Esophagus squamous epithelium (tissue), 4 donors: Measurements from ENCODE around the gene ASGR2.
"Not testable (repeated sequence)": the region's sequence is repeated elsewhere in the genome, so short reads cannot be mapped to it uniquely, and the experiment has no call there.

Experiments
- POLR2A ChIP-seq, 4 donors: fragments of 450-650 bp; IDR thresholded peaks; one replicate each; pipeline ENCODE4 v1.6.1; 2017; ENCODE audit warnings: antibody characterized with exemption in 4 of 4, mild to moderate bottlenecking in 4 of 4, moderate library complexity in 3 of 4
- TF ChIP-seq, protein P1 (sequence below), 6 experiments: fragments of 450-650 bp in 4 of 6; fragments of 200-600 bp in 2 of 6; sonication (generic) in 2 of 6; IDR thresholded peaks; one replicate each; pipeline ENCODE4 v1.5.1; 2016 to 2019; ENCODE audit warnings: antibody characterized with exemption in 6 of 6, mild to moderate bottlenecking in 4 of 6, moderate library complexity in 4 of 6

DNA sequence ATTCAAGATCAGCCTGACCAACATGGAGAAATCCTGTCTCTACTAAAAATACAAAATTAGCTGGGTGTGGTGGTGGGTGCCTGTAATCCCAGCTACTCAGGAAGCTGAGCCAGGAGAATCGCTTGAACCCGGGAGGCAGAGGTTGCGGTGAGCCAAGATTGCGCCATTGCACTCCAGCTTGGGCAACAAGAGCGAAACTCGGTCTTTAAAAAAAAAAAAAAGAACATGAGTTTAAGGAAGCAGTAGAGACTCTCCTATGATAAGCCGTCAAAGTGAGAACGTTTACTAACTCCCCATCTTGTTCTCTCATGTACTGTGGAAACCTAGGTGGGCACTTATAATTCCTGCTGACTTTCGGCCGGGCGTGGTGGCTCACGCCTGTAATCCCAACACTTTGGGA is 6.0 kb upstream of the ASGR2 start:
- TF ChIP-seq, protein P1, sequence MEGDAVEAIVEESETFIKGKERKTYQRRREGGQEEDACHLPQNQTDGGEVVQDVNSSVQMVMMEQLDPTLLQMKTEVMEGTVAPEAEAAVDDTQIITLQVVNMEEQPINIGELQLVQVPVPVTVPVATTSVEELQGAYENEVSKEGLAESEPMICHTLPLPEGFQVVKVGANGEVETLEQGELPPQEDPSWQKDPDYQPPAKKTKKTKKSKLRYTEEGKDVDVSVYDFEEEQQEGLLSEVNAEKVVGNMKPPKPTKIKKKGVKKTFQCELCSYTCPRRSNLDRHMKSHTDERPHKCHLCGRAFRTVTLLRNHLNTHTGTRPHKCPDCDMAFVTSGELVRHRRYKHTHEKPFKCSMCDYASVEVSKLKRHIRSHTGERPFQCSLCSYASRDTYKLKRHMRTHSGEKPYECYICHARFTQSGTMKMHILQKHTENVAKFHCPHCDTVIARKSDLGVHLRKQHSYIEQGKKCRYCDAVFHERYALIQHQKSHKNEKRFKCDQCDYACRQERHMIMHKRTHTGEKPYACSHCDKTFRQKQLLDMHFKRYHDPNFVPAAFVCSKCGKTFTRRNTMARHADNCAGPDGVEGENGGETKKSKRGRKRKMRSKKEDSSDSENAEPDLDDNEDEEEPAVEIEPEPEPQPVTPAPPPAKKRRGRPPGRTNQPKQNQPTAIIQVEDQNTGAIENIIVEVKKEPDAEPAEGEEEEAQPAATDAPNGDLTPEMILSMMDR (IDR thresholded peaks at IDR 0.05) = not testable (repeated sequence)
- not testable (repeated sequence) for TF ChIP-seq POLR2A (IDR thresholded peaks at IDR 0.05)
